GM12872 (cell line): Measurements from ENCODE around the gene RASSF10.

ENCODE experiments used
- CTCF ChIP-seq: IDR thresholded peaks from 3 replicates; pipeline ENCODE4 v1.5.1; 2011; ENCODE audit warnings: low read depth, mild to moderate bottlenecking, low read length, moderate library complexity; ENCODE audit not compliant: insufficient read depth

Gene RASSF10

GRCh38 chr11:13003736-13004493 is 5.2 kb upstream of the RASSF10 start:
- TF ChIP-seq CTCF = no peak

- no peak for TF ChIP-seq CTCF
Observed at GRCh38 chr11:13007182-13008060, 1.7 kb upstream of the RASSF10 start.

- TF ChIP-seq CTCF = no peak
Observed at GRCh38 chr11:13008061-13008435, 1.1 kb upstream of the RASSF10 start.

- TF ChIP-seq CTCF = no peak
Observed at GRCh38 chr11:13009476-13009920, 382 bp downstream of the RASSF10 start.

GRCh38 chr11:13009921-13010748 is 1.0 kb downstream of the RASSF10 start:
- no peak for TF ChIP-seq CTCF

- no peak for TF ChIP-seq CTCF
Observed at GRCh38 chr11:13010749-13011465, 1.8 kb downstream of the RASSF10 start.
